ENCODE measurements around the gene HPSE2. TPM values are rescaled to one million over a fixed set of nuclear protein-coding genes. Genes with fewer than 3 reads are reported as not detected.

The HPSE2 gene
- total and polyA plus RNA-seq, 4 donors, result 0.05 TPM; not detected in 3

GRCh38 chr10:98416606-98417388 is 818.9 kb downstream of the HPSE2 start:
- Histone ChIP-seq H3K4me3 (ENCODE audit: low read depth in 1 of 3, low read length in 3 of 3) (no peak overlapping the region), H3K9me3 (ENCODE audit: control insufficient read depth in 4 of 4, low read length in 3 of 4) (no peaks in the 10 kb centered on the region), H3K9ac (ENCODE audit: low read depth in 1 of 2, low read length in 2 of 2) (no peak overlapping the region), H3K27me3 (ENCODE audit: control insufficient read depth in 4 of 4, insufficient read depth in 4 of 4, low read length in 3 of 4) (no peaks in the 10 kb centered on the region), H3K36me3 (ENCODE audit: control insufficient read depth in 4 of 4, insufficient read depth in 3 of 4, low read depth in 1 of 4, low read length in 3 of 4) (peaks cover 0 to 19% (median 6%) of the 10 kb centered on the region in 4 donors), H3K4me1 (ENCODE audit: control insufficient read depth in 4 of 4, insufficient read depth in 4 of 4, low read length in 3 of 4) (peaks cover 6 to 50% (median 30%) of the 10 kb centered on the region in 4 donors), H3K27ac (ENCODE audit: low read depth in 1 of 2, low read length in 2 of 2) (no peak overlapping the region)
- WGBS, result 95% methylated on average over 18 of the region's 18 CpGs
- DNase-seq (ENCODE audit: low spot score), result no peak
- TF ChIP-seq EGR1 (IDR thresholded peaks at IDR 0.05; ENCODE audit: low read depth in 2 of 2), result no peak
- TF ChIP-seq MAX (IDR thresholded peaks at IDR 0.05), result no peak
- no peak for TF ChIP-seq FOXA1 (IDR thresholded peaks at IDR 0.05)
- no peak for TF ChIP-seq HNF4G (IDR thresholded peaks at IDR 0.05)
- TF ChIP-seq, protein P1, sequence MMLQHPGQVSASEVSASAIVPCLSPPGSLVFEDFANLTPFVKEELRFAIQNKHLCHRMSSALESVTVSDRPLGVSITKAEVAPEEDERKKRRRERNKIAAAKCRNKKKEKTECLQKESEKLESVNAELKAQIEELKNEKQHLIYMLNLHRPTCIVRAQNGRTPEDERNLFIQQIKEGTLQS (IDR thresholded peaks at IDR 0.05), result no peak
- no peak for TF ChIP-seq JUND (IDR thresholded peaks at IDR 0.05)
- no peak for TF ChIP-seq GABPA (IDR thresholded peaks at IDR 0.05 in 1 of 2, conservative IDR thresholded peaks at IDR 0.05 in 1 of 2)
- no peak for TF ChIP-seq YY1 (IDR thresholded peaks at IDR 0.05)
- no peak for TF ChIP-seq TAF1 (conservative IDR thresholded peaks at IDR 0.05)
- no peak for TF ChIP-seq FOXA2 (IDR thresholded peaks at IDR 0.05)
- TF ChIP-seq NR2F2 (IDR thresholded peaks at IDR 0.05), result no peak
- TF ChIP-seq, protein P2, sequence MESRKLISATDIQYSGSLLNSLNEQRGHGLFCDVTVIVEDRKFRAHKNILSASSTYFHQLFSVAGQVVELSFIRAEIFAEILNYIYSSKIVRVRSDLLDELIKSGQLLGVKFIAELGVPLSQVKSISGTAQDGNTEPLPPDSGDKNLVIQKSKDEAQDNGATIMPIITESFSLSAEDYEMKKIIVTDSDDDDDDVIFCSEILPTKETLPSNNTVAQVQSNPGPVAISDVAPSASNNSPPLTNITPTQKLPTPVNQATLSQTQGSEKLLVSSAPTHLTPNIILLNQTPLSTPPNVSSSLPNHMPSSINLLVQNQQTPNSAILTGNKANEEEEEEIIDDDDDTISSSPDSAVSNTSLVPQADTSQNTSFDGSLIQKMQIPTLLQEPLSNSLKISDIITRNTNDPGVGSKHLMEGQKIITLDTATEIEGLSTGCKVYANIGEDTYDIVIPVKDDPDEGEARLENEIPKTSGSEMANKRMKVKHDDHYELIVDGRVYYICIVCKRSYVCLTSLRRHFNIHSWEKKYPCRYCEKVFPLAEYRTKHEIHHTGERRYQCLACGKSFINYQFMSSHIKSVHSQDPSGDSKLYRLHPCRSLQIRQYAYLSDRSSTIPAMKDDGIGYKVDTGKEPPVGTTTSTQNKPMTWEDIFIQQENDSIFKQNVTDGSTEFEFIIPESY (IDR thresholded peaks at IDR 0.05), result no peak
- no peak for TF ChIP-seq RAD21 (IDR thresholded peaks at IDR 0.05)
- no peak for TF ChIP-seq SP1 (IDR thresholded peaks at IDR 0.05)
- no peak for TF ChIP-seq HNF4A (conservative IDR thresholded peaks at IDR 0.05)
- no peak for TF ChIP-seq REST (IDR thresholded peaks at IDR 0.05)
- TF ChIP-seq, protein P3, sequence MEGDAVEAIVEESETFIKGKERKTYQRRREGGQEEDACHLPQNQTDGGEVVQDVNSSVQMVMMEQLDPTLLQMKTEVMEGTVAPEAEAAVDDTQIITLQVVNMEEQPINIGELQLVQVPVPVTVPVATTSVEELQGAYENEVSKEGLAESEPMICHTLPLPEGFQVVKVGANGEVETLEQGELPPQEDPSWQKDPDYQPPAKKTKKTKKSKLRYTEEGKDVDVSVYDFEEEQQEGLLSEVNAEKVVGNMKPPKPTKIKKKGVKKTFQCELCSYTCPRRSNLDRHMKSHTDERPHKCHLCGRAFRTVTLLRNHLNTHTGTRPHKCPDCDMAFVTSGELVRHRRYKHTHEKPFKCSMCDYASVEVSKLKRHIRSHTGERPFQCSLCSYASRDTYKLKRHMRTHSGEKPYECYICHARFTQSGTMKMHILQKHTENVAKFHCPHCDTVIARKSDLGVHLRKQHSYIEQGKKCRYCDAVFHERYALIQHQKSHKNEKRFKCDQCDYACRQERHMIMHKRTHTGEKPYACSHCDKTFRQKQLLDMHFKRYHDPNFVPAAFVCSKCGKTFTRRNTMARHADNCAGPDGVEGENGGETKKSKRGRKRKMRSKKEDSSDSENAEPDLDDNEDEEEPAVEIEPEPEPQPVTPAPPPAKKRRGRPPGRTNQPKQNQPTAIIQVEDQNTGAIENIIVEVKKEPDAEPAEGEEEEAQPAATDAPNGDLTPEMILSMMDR (IDR thresholded peaks at IDR 0.05; ENCODE audit: low read depth, low read length, missing input control), result no peak
